DOHH2 (cell line): ENCODE data around the gene STARD13.
A peak's percentile ranks its signal among the peaks of the same experiment; 100 is the strongest.

ENCODE experiments used
- H3F3A ChIP-seq: fragments of 200-600 bp; sonication (generic), shearing (Covaris generic); 2 replicates; pipeline ENCODE4 v1.6.0; 2016; ENCODE audit warnings: antibody characterized with exemption, mild to moderate bottlenecking; ENCODE audit not compliant: control insufficient read depth, insufficient read depth
- H3K27ac ChIP-seq: fragments of 200-600 bp; sonication (generic); 2 replicates; pipeline ENCODE4 v1.5.1; 2014; ENCODE audit warnings: low read depth, mild to moderate bottlenecking, low read length, moderate library complexity
- H3K27me3 ChIP-seq: fragments of 200-600 bp; sonication (generic); 2 replicates; pipeline ENCODE4 v1.6.1; 2014; ENCODE audit warnings: mild to moderate bottlenecking, low read length, mixed read lengths; ENCODE audit not compliant: control insufficient read depth
- H3K36me3 ChIP-seq: fragments of 200-600 bp; sonication (generic); 2 replicates; pipeline ENCODE4 v1.6.1; 2014; ENCODE audit warnings: mild to moderate bottlenecking, low read length, moderate library complexity, mixed read lengths; ENCODE audit not compliant: control insufficient read depth
- H3K4me1 ChIP-seq: fragments of 200-600 bp; sonication (generic); 2 replicates; pipeline ENCODE4 v1.6.1; 2014; ENCODE audit warnings: mild to moderate bottlenecking, low read length, mixed read lengths; ENCODE audit not compliant: control insufficient read depth
- H3K4me2 ChIP-seq: fragments of 200-600 bp; sonication (generic); 2 replicates; pipeline ENCODE4 v1.6.0; 2014; ENCODE audit warnings: mild to moderate bottlenecking, low read length, moderate library complexity
- H3K4me3 ChIP-seq: fragments of 200-600 bp; sonication (generic); 2 replicates; pipeline ENCODE4 v1.5.1; 2014; ENCODE audit warnings: mild to moderate bottlenecking, low read length, mixed read lengths
- H3K79me2 ChIP-seq: fragments of 200-600 bp; sonication (generic); 2 replicates; pipeline ENCODE4 v1.6.1; 2014; ENCODE audit warnings: mild to moderate bottlenecking, low read length, mixed read lengths; ENCODE audit not compliant: control insufficient read depth
- H3K9me2 ChIP-seq: fragments of 200-600 bp; sonication (generic); replicated peaks from 2 replicates; pipeline ENCODE4 v1.6.1; 2014; ENCODE audit warnings: mild to moderate bottlenecking, low read length, mixed read lengths; ENCODE audit not compliant: control insufficient read depth
- H3K9me3 ChIP-seq: fragments of 200-600 bp; sonication (generic); 2 replicates; pipeline ENCODE4 v1.6.1; 2014; ENCODE audit warnings: antibody characterized with exemption, low read length, mixed read lengths; ENCODE audit not compliant: control insufficient read depth, insufficient read depth
- H4K20me1 ChIP-seq: fragments of 200-600 bp; sonication (generic); 2 replicates; pipeline ENCODE4 v1.6.0; 2014; ENCODE audit warnings: low read depth, mild to moderate bottlenecking, antibody characterized with exemption, low read length, moderate library complexity; ENCODE audit not compliant: control insufficient read depth, insufficient read depth
- CTCF ChIP-seq: fragments of 200-600 bp; sonication (generic); IDR thresholded peaks from one replicate; pipeline ENCODE4 v1.5.1; 2014; ENCODE audit warnings: antibody characterized with exemption, mild to moderate bottlenecking, low read depth, low read length; ENCODE audit not compliant: poor library complexity, severe bottlenecking
- EZH2phosphoT487 ChIP-seq: fragments of 200-600 bp; sonication (generic); IDR thresholded peaks from 2 replicates; pipeline ENCODE4 v1.6.1; 2017; ENCODE audit warnings: borderline replicate concordance, mild to moderate bottlenecking, antibody characterized with exemption, low read length, moderate library complexity, mixed read lengths

Gene STARD13

DNA sequence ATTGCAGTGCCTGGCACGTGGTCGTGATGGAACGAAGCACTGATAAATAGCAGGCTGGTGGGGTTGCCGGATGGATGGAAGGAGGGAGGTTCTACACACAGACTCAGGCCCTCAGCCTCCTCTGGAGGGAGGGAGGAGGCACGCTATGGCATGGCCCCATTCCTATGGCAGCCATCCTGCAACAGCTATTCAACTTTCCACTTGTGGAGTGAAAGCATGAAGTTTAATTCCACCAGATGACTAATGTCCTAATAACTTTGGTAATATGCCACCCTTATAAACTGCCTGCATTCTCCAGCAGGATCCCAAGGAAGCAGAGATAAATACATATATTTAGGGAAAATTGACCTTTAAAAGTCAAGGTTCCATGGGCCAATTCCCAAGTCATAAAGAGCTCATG, 176.9 kb downstream of the STARD13 start:
- Histone ChIP-seq H3K9me3 (no peaks in the 10 kb centered on the region), H3K27me3 (no peaks in the 10 kb centered on the region), H3K4me1 (peaks cover 55% of the 10 kb centered on the region), H3K36me3 (no peaks in the 10 kb centered on the region), H3K9me2 (no peaks in the 10 kb centered on the region), H4K20me1 (no peaks in the 10 kb centered on the region), H3K27ac (no peak overlapping the region), H3K79me2 (no peaks in the 10 kb centered on the region), H3F3A (no peaks in the 10 kb centered on the region), H3K4me3 (no peak overlapping the region), H3K4me2 (no peak overlapping the region)
- no peak for TF ChIP-seq CTCF
- no peak for TF ChIP-seq EZH2phosphoT487

DNA sequence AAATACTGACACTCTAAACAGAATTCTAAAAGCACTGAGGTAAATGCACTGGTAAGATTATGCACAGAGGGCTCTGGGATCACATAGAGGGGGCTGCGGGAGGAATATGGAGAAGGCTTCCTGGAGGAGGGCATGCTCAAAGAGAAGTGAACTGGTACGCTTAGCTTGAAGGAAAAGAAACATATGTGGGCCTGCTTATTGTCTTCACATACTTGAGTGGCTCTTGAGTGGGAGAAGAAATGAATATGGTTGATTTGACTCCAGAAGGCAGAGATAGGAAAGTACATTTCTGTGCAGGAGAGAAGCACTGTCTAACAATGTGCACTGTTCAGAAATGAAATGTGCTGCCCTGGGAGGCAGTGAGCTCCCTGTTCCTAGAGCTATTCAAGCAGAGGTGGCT, 178.2 kb downstream of the STARD13 start:
- 0 out of 2 replicates have a peak overlapping the region, but pooled peaks have one; percentile 6 for H3K4me3 ChIP-seq
- no peaks in the 10 kb centered on the region for H3F3A ChIP-seq

DNA sequence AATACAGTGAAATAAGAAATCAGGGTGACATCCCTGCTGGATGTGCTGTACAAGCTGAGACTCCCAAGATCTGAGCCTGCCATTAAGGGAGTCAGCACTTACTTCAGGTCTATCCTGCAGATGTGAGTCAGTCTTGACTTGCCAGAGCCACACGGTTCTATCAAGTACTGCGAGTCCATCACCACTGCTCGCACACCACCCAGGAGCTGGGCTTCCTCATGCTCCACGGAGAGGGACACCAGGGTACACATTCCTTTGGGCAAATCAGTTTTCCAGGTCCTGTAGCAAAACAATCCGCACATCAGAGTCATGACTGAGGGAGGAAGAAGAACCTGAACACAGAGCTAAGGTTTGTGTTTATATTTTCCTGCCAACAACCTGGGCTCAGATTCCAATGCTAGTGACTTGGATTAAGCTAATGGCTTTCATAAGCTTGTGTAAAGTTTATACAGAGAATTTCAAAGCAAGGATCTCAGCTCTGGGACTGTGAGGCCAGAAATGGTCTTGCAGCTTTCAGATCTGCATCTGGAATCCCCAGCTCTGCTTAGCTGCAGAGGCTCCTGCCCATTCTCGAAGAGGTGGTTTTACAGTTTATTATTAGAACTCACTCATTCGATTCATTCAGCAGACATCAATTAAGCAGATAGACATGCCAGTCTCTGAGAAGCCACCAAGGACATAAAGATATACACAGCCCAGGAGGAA, 178.7 kb downstream of the STARD13 start:
- H3K27me3 ChIP-seq = no peaks in the 10 kb centered on the region
- H3K27ac ChIP-seq = no peak overlapping the region
- H3K79me2 ChIP-seq = no peaks in the 10 kb centered on the region
- H3K4me3 ChIP-seq = 0 out of 2 replicates have a peak overlapping the region, but pooled peaks have one; percentile 6
- no peaks in the 10 kb centered on the region for H3K9me3 ChIP-seq
- no peaks in the 10 kb centered on the region for H3K9me2 ChIP-seq
- H4K20me1 ChIP-seq = no peaks in the 10 kb centered on the region
- no peak for TF ChIP-seq CTCF
- TF ChIP-seq EZH2phosphoT487 = no peak
- no peaks in the 10 kb centered on the region for H3F3A ChIP-seq
- peaks cover 53% of the 10 kb centered on the region for H3K4me1 ChIP-seq
- no peaks in the 10 kb centered on the region for H3K36me3 ChIP-seq
- H3K4me2 ChIP-seq = peak overlapping the region; percentile 42

More for the DNA sequence above, 178.2 kb downstream of the STARD13 start:
- Histone ChIP-seq H3K9me3 (no peaks in the 10 kb centered on the region), H3K9me2 (no peaks in the 10 kb centered on the region), H3K27ac (no peak overlapping the region), H3K27me3 (no peaks in the 10 kb centered on the region), H3K36me3 (no peaks in the 10 kb centered on the region), H3K4me1 (peaks cover 55% of the 10 kb centered on the region), H3K79me2 (no peaks in the 10 kb centered on the region), H4K20me1 (no peaks in the 10 kb centered on the region), H3K4me2 (peak overlapping the region; percentile 42)
- no peak for TF ChIP-seq CTCF
- no peak for TF ChIP-seq EZH2phosphoT487
